Loucy (cell line): ENCODE results near the gene IL17C.

Source experiments
- H2AFZ ChIP-seq: fragments of 200-600 bp; sonication (generic); 2 replicates; pipeline ENCODE4 v1.6.0; 2016; ENCODE audit warnings: antibody characterized with exemption, mild to moderate bottlenecking, low read length, moderate library complexity
- H3F3A ChIP-seq: fragments of 200-600 bp; 2 replicates; pipeline ENCODE4 v1.6.0; 2016; ENCODE audit warnings: antibody characterized with exemption, low read depth, mild to moderate bottlenecking
- H3K27me3 ChIP-seq: fragments of 200-600 bp; sonication (generic); 2 replicates; pipeline ENCODE4 v1.6.1; 2014; ENCODE audit warnings: low read length, mild to moderate bottlenecking; ENCODE audit not compliant: insufficient read depth, poor library complexity, severe bottlenecking
- H3K36me3 ChIP-seq: fragments of 200-600 bp; sonication (generic); 2 replicates; pipeline ENCODE4 v1.6.1; 2016; ENCODE audit warnings: low read length; ENCODE audit not compliant: insufficient read depth
- H3K4me1 ChIP-seq: fragments of 200-600 bp; sonication (generic); 2 replicates; pipeline ENCODE4 v1.5.1; 2014; ENCODE audit warnings: low read length, mild to moderate bottlenecking; ENCODE audit not compliant: insufficient read depth, poor library complexity, severe bottlenecking
- H3K4me2 ChIP-seq: fragments of 200-600 bp; sonication (generic); 2 replicates; pipeline ENCODE4 v1.6.0; 2014; ENCODE audit warnings: antibody characterized with exemption, low read length, low read depth, mild to moderate bottlenecking; ENCODE audit not compliant: poor library complexity, severe bottlenecking
- H3K4me3 ChIP-seq: fragments of 200-600 bp; sonication (generic); 2 replicates; pipeline ENCODE4 v1.5.1; 2014; ENCODE audit warnings: low read length, mild to moderate bottlenecking, mixed read lengths; ENCODE audit not compliant: poor library complexity, severe bottlenecking
- H3K79me2 ChIP-seq: fragments of 200-600 bp; sonication (generic); 2 replicates; pipeline ENCODE4 v1.6.1; 2014; ENCODE audit warnings: low read length; ENCODE audit not compliant: insufficient read depth
- H3K9ac ChIP-seq: fragments of 200-600 bp; sonication (generic); 2 replicates; pipeline ENCODE4 v1.6.0; 2014; ENCODE audit warnings: mild to moderate bottlenecking, low read depth, low read length, moderate library complexity; ENCODE audit not compliant: poor library complexity, severe bottlenecking
- H3K9me2 ChIP-seq: fragments of 200-600 bp; sonication (generic); replicated peaks from 2 replicates; pipeline ENCODE4 v1.6.1; 2016; ENCODE audit warnings: low read depth, low read length, mixed read lengths
- H3K9me3 ChIP-seq: fragments of 200-600 bp; sonication (generic); 2 replicates; pipeline ENCODE4 v1.6.1; 2014; ENCODE audit warnings: mild to moderate bottlenecking, antibody characterized with exemption, low read length, low read depth; ENCODE audit not compliant: insufficient read depth
- H4K20me1 ChIP-seq: fragments of 200-600 bp; sonication (generic); 2 replicates; pipeline ENCODE4 v1.6.0; 2014; ENCODE audit warnings: antibody characterized with exemption, low read length, mild to moderate bottlenecking; ENCODE audit not compliant: insufficient read depth, poor library complexity, severe bottlenecking
- EZH2phosphoT487 ChIP-seq: fragments of 200-600 bp; IDR thresholded peaks from 2 replicates; pipeline ENCODE4 v1.6.1; 2018; ENCODE audit warnings: antibody characterized with exemption, mild to moderate bottlenecking, moderate library complexity, borderline replicate concordance
- TF ChIP-seq, protein P1 (sequence below): fragments of 200-600 bp; sonication (generic); conservative IDR thresholded peaks from 2 replicates; pipeline ENCODE4 v1.5.1; 2014; ENCODE audit warnings: mild to moderate bottlenecking, antibody characterized with exemption, low read length

The IL17C gene

GRCh38 chr16:88596483-88596882 is 41.9 kb upstream of the IL17C start:
- Histone ChIP-seq H3K9me3 (no peaks in the 10 kb centered on the region), H3K9me2 (no peaks in the 10 kb centered on the region), H3F3A (no peaks in the 10 kb centered on the region), H3K4me3 (no peak overlapping the region), H3K27me3 (no peaks in the 10 kb centered on the region), H3K79me2 (no peaks in the 10 kb centered on the region), H3K36me3 (peaks cover 21% of the 10 kb centered on the region; the same call in 1 of the 2 replicates), H4K20me1 (no peaks in the 10 kb centered on the region), H3K9ac (no peak overlapping the region), H3K4me1 (no peaks in the 10 kb centered on the region), H3K4me2 (no peak overlapping the region), H2AFZ (no peak overlapping the region)
- TF ChIP-seq EZH2phosphoT487: no peak
- TF ChIP-seq, protein P1, sequence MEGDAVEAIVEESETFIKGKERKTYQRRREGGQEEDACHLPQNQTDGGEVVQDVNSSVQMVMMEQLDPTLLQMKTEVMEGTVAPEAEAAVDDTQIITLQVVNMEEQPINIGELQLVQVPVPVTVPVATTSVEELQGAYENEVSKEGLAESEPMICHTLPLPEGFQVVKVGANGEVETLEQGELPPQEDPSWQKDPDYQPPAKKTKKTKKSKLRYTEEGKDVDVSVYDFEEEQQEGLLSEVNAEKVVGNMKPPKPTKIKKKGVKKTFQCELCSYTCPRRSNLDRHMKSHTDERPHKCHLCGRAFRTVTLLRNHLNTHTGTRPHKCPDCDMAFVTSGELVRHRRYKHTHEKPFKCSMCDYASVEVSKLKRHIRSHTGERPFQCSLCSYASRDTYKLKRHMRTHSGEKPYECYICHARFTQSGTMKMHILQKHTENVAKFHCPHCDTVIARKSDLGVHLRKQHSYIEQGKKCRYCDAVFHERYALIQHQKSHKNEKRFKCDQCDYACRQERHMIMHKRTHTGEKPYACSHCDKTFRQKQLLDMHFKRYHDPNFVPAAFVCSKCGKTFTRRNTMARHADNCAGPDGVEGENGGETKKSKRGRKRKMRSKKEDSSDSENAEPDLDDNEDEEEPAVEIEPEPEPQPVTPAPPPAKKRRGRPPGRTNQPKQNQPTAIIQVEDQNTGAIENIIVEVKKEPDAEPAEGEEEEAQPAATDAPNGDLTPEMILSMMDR: no peak

DNA sequence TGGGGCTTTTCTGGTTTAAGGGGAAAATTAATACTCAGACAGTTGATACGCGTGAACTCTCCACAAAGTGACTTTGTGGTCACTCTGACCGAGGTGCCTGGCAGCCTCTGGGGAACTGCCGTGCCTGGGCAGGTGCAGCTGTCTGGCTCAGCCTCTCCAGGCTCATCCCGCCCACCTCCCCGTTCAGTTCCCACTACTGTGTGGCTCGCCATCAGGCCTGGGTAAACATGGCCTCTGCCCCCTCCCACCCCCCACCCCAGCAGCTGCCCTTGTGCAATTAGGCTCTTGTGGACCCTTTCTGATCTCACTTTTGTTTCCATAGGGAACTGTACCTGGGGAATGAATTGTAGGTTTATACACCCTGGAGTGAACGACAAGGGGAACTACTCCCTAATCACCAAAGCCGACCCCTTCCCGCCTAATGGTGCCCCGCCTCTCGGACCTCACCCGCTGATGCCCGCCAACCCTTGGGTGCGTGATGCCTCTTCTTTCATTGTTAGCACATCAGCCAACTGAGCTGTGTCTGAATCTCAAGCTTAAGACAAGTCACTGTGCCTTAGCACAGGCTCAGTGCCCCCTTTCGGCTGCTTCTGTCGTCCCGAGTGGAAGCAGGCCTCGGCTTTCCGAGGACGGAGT is 40.4 kb upstream of the IL17C start:
- no peaks in the 10 kb centered on the region for H3K79me2 ChIP-seq
- peaks cover 22% of the 10 kb centered on the region; the same call in 1 of the 2 replicates for H3K36me3 ChIP-seq
- no peaks in the 10 kb centered on the region for H3K9me2 ChIP-seq
- no peak overlapping the region for H3K4me3 ChIP-seq
- H3K4me1 ChIP-seq: no peaks in the 10 kb centered on the region
- no peaks in the 10 kb centered on the region for H3K9me3 ChIP-seq
- H3K9ac ChIP-seq: no peak overlapping the region
- H3K27me3 ChIP-seq: no peaks in the 10 kb centered on the region
- H3K4me2 ChIP-seq: no peak overlapping the region
- H4K20me1 ChIP-seq: no peaks in the 10 kb centered on the region
- no peak for TF ChIP-seq EZH2phosphoT487
- TF ChIP-seq, protein P1: no peak
- H3F3A ChIP-seq: no peaks in the 10 kb centered on the region
- H2AFZ ChIP-seq: no peak overlapping the region

DNA sequence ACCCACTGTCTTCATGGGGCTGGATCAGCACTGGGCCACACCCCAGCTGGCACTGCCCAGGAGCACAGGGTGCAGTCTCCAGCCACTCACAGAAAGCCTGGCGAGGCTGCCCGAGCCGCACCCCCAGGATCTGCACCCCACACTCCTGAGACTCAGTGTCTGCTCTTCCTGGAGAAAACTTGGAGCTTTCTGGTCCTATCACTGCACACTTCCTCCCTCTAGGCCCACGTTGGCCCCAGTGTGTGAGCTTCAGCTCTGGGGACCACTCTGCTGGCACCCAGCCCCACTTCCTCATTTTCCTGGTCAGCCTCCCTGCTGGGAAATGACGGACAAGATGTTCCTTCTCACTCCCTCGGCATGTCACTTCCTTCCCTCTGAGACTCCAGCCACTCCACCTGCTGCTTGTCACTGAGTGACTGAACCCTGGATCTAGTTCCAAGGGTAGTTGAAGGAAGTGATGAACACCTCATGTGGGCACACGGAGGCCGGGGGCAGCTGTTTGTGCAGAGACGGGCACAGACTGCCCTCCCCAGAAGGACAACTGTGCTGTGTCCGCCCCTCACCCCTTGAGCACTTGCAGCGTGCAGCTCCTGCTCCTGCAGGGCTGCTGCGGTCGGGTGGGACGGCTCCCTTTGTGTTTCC is 39.2 kb upstream of the IL17C start:
- Histone ChIP-seq H4K20me1 (no peaks in the 10 kb centered on the region), H3K27me3 (no peaks in the 10 kb centered on the region), H3K4me1 (no peaks in the 10 kb centered on the region), H3K4me2 (no peak overlapping the region), H3K79me2 (no peaks in the 10 kb centered on the region), H3K4me3 (no peak overlapping the region), H3K9me3 (no peaks in the 10 kb centered on the region), H3K36me3 (peaks cover 22% of the 10 kb centered on the region; the same call in 1 of the 2 replicates), H3K9ac (no peak overlapping the region), H3K9me2 (no peaks in the 10 kb centered on the region), H3F3A (no peaks in the 10 kb centered on the region), H2AFZ (no peak overlapping the region)
- no peak for TF ChIP-seq EZH2phosphoT487
- TF ChIP-seq, protein P1: no peak
